ENCODE results near the gene PITPNM3. TPM values are rescaled to one million over a fixed set of nuclear protein-coding genes. Genes with fewer than 3 reads are reported as not detected.

The PITPNM3 gene
- total RNA-seq, 1 donor from 2014 or later: 0.77 TPM

DNA sequence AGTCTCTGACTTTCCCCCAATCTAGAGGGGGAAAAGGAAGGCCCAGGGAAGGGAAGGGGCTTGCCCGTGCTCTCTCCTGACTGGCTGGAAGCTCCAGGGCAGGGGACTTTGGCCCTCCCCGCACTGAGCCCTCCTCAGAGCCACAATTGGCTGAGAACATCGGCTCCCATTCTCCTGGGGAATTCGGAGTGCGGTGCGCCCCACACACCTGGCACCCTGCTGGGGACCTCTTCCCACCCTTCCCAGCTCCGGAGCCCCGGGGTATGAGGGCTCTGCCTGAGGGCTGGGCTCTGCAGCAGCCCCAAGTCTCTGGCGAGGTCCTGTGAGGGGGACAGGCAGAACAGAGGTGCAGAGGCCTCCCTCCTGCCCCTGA lies 76.1 kb downstream of the PITPNM3 start:
- intact Hi-C loops (cut with micrococcal nuclease): no loop called here

DNA sequence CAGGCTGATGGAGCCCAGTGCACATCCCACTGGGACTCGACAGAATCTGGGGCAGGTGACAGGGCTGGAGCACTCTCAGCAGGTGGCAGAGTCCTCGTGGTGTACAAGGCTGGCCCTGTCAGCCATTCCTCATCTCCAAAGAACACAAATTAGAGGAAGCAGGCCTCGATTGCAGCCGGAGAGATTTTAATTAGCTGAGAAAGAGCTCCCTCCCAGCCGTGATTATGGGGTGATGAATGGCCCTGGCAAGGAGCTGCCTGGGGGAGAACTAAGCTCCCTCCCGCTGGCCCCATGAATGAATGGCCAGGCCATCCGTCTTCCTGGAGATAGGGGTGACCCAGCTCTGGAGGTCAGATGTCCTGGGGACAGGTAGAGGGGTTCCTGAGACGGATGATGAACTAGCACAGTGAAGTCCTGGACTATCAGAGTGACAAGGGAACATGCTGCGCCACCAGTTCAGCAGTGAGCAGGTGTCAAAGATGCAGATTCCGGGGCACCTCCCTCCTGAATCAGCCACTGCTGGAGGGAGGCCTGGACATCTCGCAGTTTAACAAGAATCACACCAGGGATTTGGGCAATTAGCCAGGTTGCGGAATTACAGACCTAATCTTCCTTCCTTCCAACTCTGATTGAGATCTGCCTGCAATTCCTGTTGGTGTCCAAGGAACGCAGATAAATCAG lies 76.6 kb downstream of the PITPNM3 start:
- intact Hi-C loops (cut with micrococcal nuclease): no loop called here

DNA sequence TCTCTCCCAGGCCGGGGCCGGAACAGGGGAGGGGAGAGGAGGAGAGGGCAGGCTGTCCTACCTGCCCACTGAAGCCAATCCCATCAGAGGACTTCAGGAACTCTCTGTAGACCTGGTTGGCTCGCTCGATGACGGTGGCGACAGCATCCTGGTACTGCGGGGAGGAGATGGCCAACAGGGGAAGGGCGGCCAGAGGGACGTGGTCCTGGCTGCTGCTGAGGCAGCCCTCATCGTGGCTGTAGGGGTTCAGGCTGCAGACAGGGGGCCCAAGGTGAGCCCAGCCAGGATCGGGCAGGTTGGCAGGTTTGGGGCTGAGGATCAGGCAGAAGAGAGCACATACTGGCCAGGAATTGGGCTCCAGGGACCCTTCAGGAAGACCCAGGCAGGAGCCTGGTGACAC lies 77.9 kb downstream of the PITPNM3 start:
- intact Hi-C loops (cut with micrococcal nuclease): no loop called here

DNA sequence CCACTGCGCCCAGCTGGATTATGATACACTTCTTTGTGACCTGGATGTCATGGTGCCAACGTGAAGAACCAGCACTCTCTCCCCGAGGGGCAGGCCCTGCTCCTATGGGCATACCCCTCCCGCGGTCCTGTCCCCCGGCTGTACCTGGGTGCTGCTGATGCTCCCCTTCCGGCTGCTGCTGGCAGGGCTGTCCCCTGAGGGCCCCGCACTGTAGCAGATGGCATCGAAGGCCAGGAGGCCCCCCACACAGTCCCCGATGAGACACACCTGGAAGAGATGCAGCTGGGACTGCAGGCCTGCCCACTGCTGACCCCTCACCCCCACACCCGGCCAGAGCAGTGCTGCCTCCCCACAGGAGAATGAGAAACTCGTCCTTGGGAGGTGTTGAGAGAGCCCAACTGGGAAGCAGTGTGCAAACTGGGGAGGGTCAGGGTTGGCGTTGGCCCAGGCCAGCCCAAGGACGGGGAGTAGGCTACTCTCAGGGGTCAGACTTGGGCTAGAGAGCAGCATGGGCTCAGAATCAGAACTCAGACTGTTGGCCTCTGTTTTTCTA lies 78.4 kb downstream of the PITPNM3 start:
- intact Hi-C loops (cut with micrococcal nuclease): no loop called here

GRCh38 chr17:6476810-6477179 lies 79.6 kb downstream of the PITPNM3 start:
- intact Hi-C loops (cut with micrococcal nuclease): no loop called here

GRCh38 chr17:6476076-6476809 lies 80.1 kb downstream of the PITPNM3 start:
- intact Hi-C loops (cut with micrococcal nuclease): no loop called here

DNA sequence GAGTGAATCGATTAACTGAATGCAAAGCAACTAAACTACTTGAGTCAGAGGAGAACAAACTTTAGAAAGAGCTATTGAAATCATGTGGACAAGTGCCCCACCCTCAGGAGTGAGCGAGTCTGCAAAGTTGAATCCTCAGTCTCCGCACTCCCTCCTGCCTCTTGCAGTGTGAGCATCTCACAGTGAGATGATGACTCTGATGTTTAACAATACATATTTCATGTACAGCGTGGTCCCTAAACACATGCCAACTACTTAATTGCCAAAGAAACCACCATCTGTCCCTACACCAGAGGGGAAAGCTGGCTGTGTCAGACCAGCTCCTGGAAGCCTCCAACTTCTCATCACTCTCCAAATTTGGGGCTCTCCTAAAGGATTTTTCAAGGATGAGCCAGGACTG lies 80.9 kb downstream of the PITPNM3 start:
- intact Hi-C loops (cut with micrococcal nuclease): no loop called here

DNA sequence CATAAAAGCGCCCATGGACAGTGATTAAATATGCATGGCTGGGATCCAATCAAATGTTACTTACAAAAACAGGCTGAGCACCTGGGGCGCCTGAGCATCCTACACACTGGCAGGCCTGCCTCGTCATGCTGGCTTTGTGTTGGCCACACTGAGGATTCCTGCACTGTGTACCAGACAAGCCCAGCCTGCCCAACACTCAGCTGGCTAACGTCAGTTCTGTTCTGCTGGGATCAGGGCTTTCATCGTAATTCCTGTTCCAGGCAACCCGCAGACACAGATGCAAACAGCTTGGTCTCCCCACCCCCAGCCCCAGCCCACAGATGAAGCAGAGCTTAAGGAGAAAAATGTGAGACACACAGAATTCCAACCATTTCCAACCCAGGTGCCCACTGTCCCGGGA lies 81.4 kb downstream of the PITPNM3 start:
- intact Hi-C loops (cut with micrococcal nuclease): no loop called here

DNA sequence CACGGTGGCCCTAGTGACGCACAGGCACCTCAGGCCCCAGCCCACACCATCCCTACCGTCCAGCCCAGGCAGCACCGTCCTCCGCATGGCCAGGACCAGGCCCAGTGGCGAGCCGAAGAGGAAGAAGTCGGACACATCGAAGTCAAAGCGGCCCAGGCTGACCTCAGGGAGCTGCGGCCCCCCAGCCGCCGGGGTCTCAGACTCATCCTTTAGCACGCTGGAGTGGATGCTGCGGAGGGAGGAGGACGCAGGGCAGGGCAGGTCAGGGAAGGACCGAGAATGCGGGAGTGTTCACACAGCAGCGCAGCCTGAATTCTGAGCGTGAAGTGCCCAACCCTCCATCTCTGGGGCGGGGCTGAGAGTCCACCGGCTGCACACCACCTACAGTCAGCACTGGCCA lies 82.0 kb downstream of the PITPNM3 start:
- intact Hi-C loops (cut with micrococcal nuclease): no loop called here

DNA sequence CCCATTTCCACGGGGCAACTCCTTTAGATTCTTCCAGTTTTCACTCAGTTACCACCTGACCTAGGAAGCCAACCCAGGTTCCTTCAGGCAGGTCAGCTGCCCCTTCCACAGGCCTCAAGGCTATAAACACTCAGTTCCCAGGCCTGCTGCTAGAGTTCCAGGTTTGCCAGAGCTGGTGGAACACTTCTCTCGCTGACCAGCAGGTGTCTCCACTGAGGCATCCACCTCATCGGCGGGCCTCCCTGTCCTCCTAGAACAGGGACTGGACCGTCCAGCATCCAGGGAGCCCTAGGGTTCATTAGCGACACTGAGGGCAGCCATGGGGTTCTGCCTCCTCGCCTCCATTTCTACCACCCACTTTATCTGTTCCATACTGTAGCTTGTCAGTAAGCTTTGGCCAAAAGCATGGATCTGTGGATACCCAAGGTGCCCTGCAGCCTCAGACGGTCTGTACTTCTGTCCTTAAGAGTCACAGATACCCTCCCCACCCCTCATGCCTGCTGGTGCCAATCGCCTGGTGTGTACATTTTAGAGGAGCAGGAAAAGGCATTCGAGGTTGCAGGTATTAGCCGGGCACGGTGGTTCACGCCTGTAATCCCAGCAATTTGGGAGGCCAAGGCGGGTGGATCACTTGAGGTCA lies 83.1 kb downstream of the PITPNM3 start:
- intact Hi-C loops (cut with micrococcal nuclease): loop anchor here (1.0 kb wide), 1 partner anchor 175 kb away; no protein-coding TSS in a partner anchor

GRCh38 chr17:6472517-6472916 lies 83.8 kb downstream of the PITPNM3 start:
- intact Hi-C loops (cut with micrococcal nuclease): no loop called here

- intact Hi-C loops (cut with micrococcal nuclease): no loop called here
Measured at GRCh38 chr17:6471531-6472465, 84.6 kb downstream of the PITPNM3 start.

DNA sequence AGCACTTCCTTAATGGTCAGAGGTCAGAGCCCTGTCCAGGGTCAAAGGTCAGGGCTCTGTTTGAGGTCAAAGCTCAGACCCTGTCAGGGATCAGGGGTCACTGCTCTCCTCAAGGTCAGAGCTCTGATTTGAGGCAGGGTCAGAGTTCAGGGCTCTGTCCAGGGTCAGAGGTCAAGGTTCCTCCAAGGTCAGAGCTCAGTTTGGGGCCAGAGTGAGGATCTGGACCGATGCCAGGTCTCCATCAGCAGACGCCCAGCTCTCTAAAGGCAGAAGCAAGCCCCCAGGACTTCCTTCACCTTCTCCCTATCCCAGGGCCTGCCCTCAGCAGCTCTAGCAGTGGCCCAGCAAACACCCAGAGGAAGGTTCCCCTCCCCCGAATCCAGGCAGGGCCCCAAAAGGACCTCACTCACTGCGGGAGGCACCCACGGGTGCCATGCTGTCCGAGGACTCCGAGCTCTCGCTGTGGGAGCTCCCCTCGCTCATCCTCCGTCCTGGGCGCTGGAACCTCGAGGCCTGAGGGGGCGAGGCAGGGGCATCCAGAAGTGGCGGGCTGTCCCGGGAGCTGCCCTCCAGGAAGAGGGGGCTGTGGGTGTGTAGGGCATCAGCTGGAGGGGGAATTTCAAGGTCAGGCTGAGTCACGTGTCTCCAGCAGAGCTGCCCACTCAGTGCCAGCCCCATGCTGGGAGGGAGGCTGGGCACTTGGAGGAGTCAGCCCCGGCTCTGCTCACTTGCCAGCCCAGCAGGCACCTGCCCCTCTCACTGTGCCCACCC lies 85.4 kb downstream of the PITPNM3 start:
- intact Hi-C loops (cut with micrococcal nuclease): no loop called here

DNA sequence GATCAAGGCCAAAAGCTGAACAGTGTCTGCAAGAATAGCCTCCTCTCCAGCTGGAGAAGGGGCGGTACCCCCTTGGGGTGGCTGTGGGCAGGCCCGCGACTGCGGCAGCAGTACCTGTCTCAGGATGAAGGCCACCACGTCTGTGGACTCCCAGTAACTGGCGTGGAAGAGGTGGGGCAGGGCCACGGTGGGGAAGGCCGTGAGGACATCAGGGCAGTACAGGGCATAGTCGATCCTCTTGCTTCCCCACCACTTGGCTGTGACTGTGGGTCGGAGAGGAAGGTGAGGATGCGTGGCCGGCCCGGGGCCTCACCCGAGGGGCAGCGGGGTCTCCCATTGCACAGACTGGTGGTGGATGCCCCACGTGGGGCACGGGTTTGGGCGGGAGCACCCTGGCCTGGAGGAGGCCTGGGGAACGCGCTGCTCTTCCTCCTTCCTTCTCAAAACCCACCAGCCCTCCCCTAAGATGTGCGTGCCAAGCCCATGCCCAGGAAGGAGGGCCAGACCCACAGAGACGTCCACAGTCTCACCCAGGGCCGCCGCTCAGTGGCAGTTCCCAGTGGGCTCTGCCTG lies 86.1 kb downstream of the PITPNM3 start:
- intact Hi-C loops (cut with micrococcal nuclease): no loop called here

- intact Hi-C loops (cut with micrococcal nuclease): no loop called here
Measured at GRCh38 chr17:6468051-6468790, 88.1 kb downstream of the PITPNM3 start.

DNA sequence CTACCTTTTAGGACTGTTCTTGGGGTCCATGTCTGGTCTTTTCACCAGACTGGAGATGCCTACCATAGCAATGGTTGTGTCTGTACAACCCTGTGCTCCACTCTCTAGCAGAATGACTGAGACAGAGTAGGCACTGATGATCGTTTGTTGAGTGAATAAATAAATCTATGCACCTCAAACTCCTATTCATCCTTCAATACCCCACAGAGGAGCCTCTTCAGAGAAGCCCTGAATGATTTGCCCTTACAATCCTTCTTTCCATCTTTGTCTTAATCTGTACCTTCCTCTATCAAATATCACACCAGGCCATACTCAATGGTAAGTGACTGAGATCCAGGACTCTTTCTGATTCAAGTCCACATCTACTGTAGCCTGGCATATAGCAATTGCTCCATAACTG lies 88.8 kb downstream of the PITPNM3 start:
- intact Hi-C loops (cut with micrococcal nuclease): no loop called here

DNA sequence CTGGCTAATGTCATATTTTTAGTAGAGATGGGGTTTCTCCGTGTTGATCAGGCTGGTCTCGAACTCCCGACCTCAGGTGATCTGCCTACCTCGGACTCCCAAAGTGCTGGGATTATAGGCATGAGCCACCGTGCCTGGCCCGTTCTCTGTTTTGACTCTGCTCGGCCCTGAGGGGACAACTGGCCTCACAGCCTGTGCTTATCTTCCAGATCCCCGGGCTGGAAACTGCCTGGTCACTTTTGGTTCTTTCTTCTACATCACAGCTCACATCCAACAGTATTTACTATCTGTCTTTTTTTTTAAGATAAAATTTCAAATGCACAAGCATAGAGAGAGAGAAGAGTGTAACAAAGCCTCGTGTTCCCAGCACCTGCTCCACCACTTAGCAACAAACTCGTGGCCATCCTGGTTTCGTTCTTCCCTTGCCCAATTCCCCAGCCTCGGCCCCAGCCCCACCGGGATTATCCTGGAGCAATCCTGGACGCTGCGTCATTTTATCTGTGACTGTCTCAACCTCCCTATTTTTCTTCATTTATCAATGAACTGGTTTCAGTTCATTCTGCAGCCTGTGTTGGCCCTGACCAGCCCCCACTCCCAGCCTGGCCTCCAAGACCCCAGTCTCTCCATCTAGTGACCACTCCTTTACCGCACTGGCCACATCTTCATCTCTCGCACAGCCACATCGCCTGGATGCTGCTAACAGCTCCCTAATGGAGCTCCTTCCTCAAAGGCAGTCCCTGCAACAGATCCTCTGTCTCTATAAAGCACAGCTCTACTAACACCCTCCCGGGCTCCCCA lies 91.0 kb downstream of the PITPNM3 start:
- intact Hi-C loops (cut with micrococcal nuclease): no loop called here

GRCh38 chr17:6464446-6465041 lies 91.8 kb downstream of the PITPNM3 start:
- intact Hi-C loops (cut with micrococcal nuclease): no loop called here

All from T-helper 2 cell treated with Interferon-gamma antibody and Interleukin-4, amounts not matched to agents 100 ng/mL and 5 ng/mL, for 36 hours (primary cell).